HepG2 (cell line): ENCODE data around the gene FTL. TPM values are rescaled to one million over a fixed set of nuclear protein-coding genes. Genes with fewer than 3 reads are reported as not detected.
A peak's percentile ranks its signal among the peaks of the same experiment; 100 is the strongest.

ENCODE experiments used
- FOXK1 ChIP-seq: sonication (generic); formaldehyde crosslinking; IDR thresholded peaks from 2 replicates; pipeline ENCODE4 v1.4.0; 2020; ENCODE audit warnings: low read depth, missing genetic modification reagents, borderline replicate concordance
- KDM1A ChIP-seq: IDR thresholded peaks from 2 replicates; pipeline ENCODE4 v1.6.1; 2016; ENCODE audit warnings: missing compliant biosample characterization
- MAZ ChIP-seq, 2 experiments: sonication (generic) in 1 of 2; formaldehyde crosslinking in 1 of 2; IDR thresholded peaks; 2 replicates each; pipeline versions ENCODE4 v1.5.0 to v1.6.1; 2012 to 2020; ENCODE audit warnings: low read depth in 2 of 2, mild to moderate bottlenecking in 2 of 2, borderline replicate concordance in 1 of 2, improper control_type of control experiment in 1 of 2, low read length in 1 of 2, missing genetic modification reagents in 1 of 2, moderate library complexity in 1 of 2
- NCOA5 ChIP-seq: sonication (generic); formaldehyde crosslinking; IDR thresholded peaks from 2 replicates; pipeline ENCODE4 v1.4.0; 2020; ENCODE audit warnings: missing genetic modification reagents
- NKX3-1 ChIP-seq: sonication (generic); formaldehyde crosslinking; IDR thresholded peaks from 2 replicates; pipeline ENCODE4 v1.5.0; 2020; ENCODE audit warnings: missing genetic modification reagents
- TAF15 ChIP-seq: fragments of 200-400 bp; formaldehyde crosslinking; IDR thresholded peaks from one replicate; pipeline ENCODE4 v1.6.1; 2018; ENCODE audit warnings: mild to moderate bottlenecking, low read depth, low read length; ENCODE audit not compliant: poor library complexity, severe bottlenecking
- WIZ ChIP-seq: sonication (generic); formaldehyde crosslinking; IDR thresholded peaks from 2 replicates; pipeline ENCODE4 v1.5.1; 2020; ENCODE audit warnings: mild to moderate bottlenecking, missing genetic modification reagents
- ZNF274 ChIP-seq: sonication (generic); formaldehyde crosslinking; IDR thresholded peaks from 2 replicates; pipeline ENCODE4 v1.5.1; 2020; ENCODE audit warnings: mild to moderate bottlenecking, missing genetic modification reagents
- polyA plus RNA-seq, 8 experiments: library from polyadenylated mRNA; depleted of rRNA in 3 of 8; stranded (reverse) in 7 of 8; unstranded in 1 of 8; fragments of >200 nt; fragmentation: Illumina TruSeq in 4 of 8; extraction: Trizol in 4 of 8; gene quantifications; 2 replicates each; pipeline versions ENCODE4 v1.2.1 to v1.2.3, GENCODE V29; 2011 to 2016; ENCODE audit warnings: low read depth in 4 of 8, missing spikeins in 1 of 8, mixed read lengths in 1 of 8; ENCODE audit not compliant: insufficient read depth in 1 of 8
- total RNA-seq, 5 experiments: library from RNA; depleted of rRNA; stranded (reverse); fragments of >200 nt; fragmentation: Illumina TruSeq; extraction: Trizol; gene quantifications; 2 replicates each; pipeline ENCODE4 v1.2.3, GENCODE V29; 2016; ENCODE audit warnings: low read depth in 1 of 5
- TF ChIP-seq, protein P1 (sequence below): IDR thresholded peaks from 2 replicates; pipeline ENCODE4 v1.6.1; 2012; ENCODE audit warnings: low read length, improper control_type of control experiment
- TF ChIP-seq, protein P2 (sequence below): sonication (generic); formaldehyde crosslinking; IDR thresholded peaks from 2 replicates; pipeline ENCODE4 v1.9.0; 2021; ENCODE audit warnings: missing genetic modification reagents, mild to moderate bottlenecking, borderline replicate concordance
- TF ChIP-seq, protein P3 (sequence below): sonication (generic); formaldehyde crosslinking; IDR thresholded peaks from 2 replicates; pipeline ENCODE4 v1.4.0; 2020; ENCODE audit warnings: mild to moderate bottlenecking, missing genetic modification reagents
- TF ChIP-seq, protein P4 (sequence below): IDR thresholded peaks from 2 replicates; pipeline ENCODE4 v1.6.1; 2016; ENCODE audit warnings: control low read depth
- TF ChIP-seq, protein P5 (sequence below): sonication (generic); formaldehyde crosslinking; IDR thresholded peaks from 2 replicates; pipeline ENCODE4 v1.4.0; 2020; ENCODE audit warnings: missing genetic modification reagents
- TF ChIP-seq, protein P6 (sequence below): sonication (generic); formaldehyde crosslinking; IDR thresholded peaks from 2 replicates; pipeline ENCODE4 v1.4.0; 2020; ENCODE audit warnings: missing genetic modification reagents

FTL gene
- total and polyA plus RNA-seq, 2 of the 13 experiments (the other 11 are each of a cell fraction or from before 2014, with no cell fraction given), result 2,721 to 8,800 TPM

DNA sequence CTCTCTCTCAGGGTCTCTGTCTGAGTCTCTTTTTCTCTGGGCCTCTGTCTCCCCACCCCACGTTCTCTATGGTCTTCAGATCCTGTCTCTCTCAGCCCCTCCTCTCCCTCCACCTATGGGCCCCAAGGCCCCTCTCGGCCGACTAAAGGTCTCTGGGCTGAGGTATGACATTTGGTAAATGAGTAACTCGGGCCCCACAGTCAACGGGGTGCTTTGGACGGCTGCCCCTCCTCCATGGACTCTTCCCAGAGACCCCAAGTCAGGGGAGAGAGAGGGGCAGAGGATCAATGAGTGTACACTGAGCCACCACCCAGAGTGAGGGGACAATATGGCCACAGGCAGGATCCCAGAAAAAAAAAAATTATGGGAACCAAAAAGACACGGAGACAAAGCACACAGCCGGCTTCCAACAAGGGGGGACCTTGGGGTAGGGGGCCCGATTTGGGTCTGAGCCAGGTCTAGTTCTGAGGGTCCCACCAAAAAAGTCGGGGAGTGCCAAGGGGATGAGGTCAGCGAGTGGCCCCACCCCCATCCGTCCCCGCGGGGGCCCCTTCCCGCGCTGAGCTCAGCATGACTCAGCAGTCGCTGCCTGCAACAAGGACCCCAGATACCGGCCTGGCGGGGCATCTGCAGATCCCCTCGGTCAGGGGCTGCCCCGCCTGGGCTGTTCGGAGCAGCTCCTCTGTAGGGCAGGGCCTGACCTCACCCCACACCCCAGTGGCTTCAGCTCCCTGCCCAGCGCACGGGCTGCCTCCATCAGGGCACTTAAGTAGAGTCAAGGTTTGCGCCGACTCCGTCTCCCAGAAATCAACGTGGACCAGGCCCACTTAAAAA is 1.5 kb upstream of the FTL start (continued):
- TF ChIP-seq TAF15 (no peak), FOXK1 (CRISPR knock-in tag) (peak; percentile 69), NCOA5 (CRISPR knock-in tag) (no peak), ZNF274 (no peak), MAZ (IDR thresholded peaks at IDR 0.05; ENCODE audit: borderline replicate concordance, low read depth, low read length) (peak; percentile 84), MAZ (CRISPR knock-in tag; IDR thresholded peaks at IDR 0.05; ENCODE audit: low read depth) (peak; percentile 92), NKX3-1 (peak; percentile 23), WIZ (CRISPR knock-in tag) (peak; percentile 57; the same call in 1 of the 2 replicates), KDM1A (CRISPR knock-in tag) (no peak)
- TF ChIP-seq, protein P1, sequence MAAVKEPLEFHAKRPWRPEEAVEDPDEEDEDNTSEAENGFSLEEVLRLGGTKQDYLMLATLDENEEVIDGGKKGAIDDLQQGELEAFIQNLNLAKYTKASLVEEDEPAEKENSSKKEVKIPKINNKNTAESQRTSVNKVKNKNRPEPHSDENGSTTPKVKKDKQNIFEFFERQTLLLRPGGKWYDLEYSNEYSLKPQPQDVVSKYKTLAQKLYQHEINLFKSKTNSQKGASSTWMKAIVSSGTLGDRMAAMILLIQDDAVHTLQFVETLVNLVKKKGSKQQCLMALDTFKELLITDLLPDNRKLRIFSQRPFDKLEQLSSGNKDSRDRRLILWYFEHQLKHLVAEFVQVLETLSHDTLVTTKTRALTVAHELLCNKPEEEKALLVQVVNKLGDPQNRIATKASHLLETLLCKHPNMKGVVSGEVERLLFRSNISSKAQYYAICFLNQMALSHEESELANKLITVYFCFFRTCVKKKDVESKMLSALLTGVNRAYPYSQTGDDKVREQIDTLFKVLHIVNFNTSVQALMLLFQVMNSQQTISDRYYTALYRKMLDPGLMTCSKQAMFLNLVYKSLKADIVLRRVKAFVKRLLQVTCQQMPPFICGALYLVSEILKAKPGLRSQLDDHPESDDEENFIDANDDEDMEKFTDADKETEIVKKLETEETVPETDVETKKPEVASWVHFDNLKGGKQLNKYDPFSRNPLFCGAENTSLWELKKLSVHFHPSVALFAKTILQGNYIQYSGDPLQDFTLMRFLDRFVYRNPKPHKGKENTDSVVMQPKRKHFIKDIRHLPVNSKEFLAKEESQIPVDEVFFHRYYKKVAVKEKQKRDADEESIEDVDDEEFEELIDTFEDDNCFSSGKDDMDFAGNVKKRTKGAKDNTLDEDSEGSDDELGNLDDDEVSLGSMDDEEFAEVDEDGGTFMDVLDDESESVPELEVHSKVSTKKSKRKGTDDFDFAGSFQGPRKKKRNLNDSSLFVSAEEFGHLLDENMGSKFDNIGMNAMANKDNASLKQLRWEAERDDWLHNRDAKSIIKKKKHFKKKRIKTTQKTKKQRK, result no peak
- TF ChIP-seq, protein P2, sequence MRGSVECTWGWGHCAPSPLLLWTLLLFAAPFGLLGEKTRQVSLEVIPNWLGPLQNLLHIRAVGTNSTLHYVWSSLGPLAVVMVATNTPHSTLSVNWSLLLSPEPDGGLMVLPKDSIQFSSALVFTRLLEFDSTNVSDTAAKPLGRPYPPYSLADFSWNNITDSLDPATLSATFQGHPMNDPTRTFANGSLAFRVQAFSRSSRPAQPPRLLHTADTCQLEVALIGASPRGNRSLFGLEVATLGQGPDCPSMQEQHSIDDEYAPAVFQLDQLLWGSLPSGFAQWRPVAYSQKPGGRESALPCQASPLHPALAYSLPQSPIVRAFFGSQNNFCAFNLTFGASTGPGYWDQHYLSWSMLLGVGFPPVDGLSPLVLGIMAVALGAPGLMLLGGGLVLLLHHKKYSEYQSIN, result no peak
- TF ChIP-seq, protein P3, sequence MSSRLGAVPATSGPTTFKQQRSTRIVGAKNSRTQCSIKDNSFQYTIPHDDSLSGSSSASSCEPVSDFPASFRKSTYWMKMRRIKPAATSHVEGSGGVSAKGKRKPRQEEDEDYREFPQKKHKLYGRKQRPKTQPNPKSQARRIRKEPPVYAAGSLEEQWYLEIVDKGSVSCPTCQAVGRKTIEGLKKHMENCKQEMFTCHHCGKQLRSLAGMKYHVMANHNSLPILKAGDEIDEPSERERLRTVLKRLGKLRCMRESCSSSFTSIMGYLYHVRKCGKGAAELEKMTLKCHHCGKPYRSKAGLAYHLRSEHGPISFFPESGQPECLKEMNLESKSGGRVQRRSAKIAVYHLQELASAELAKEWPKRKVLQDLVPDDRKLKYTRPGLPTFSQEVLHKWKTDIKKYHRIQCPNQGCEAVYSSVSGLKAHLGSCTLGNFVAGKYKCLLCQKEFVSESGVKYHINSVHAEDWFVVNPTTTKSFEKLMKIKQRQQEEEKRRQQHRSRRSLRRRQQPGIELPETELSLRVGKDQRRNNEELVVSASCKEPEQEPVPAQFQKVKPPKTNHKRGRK (CRISPR knock-in tag), result no peak
- TF ChIP-seq, protein P4, sequence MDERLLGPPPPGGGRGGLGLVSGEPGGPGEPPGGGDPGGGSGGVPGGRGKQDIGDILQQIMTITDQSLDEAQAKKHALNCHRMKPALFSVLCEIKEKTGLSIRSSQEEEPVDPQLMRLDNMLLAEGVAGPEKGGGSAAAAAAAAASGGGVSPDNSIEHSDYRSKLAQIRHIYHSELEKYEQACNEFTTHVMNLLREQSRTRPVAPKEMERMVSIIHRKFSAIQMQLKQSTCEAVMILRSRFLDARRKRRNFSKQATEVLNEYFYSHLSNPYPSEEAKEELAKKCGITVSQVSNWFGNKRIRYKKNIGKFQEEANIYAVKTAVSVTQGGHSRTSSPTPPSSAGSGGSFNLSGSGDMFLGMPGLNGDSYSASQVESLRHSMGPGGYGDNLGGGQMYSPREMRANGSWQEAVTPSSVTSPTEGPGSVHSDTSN, result 0 out of 2 replicates have a peak, but pooled peaks have one; percentile 26
- TF ChIP-seq, protein P5, sequence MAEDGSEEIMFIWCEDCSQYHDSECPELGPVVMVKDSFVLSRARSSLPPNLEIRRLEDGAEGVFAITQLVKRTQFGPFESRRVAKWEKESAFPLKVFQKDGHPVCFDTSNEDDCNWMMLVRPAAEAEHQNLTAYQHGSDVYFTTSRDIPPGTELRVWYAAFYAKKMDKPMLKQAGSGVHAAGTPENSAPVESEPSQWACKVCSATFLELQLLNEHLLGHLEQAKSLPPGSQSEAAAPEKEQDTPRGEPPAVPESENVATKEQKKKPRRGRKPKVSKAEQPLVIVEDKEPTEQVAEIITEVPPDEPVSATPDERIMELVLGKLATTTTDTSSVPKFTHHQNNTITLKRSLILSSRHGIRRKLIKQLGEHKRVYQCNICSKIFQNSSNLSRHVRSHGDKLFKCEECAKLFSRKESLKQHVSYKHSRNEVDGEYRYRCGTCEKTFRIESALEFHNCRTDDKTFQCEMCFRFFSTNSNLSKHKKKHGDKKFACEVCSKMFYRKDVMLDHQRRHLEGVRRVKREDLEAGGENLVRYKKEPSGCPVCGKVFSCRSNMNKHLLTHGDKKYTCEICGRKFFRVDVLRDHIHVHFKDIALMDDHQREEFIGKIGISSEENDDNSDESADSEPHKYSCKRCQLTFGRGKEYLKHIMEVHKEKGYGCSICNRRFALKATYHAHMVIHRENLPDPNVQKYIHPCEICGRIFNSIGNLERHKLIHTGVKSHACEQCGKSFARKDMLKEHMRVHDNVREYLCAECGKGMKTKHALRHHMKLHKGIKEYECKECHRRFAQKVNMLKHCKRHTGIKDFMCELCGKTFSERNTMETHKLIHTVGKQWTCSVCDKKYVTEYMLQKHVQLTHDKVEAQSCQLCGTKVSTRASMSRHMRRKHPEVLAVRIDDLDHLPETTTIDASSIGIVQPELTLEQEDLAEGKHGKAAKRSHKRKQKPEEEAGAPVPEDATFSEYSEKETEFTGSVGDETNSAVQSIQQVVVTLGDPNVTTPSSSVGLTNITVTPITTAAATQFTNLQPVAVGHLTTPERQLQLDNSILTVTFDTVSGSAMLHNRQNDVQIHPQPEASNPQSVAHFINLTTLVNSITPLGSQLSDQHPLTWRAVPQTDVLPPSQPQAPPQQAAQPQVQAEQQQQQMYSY (CRISPR knock-in tag), result no peak
- TF ChIP-seq, protein P6, sequence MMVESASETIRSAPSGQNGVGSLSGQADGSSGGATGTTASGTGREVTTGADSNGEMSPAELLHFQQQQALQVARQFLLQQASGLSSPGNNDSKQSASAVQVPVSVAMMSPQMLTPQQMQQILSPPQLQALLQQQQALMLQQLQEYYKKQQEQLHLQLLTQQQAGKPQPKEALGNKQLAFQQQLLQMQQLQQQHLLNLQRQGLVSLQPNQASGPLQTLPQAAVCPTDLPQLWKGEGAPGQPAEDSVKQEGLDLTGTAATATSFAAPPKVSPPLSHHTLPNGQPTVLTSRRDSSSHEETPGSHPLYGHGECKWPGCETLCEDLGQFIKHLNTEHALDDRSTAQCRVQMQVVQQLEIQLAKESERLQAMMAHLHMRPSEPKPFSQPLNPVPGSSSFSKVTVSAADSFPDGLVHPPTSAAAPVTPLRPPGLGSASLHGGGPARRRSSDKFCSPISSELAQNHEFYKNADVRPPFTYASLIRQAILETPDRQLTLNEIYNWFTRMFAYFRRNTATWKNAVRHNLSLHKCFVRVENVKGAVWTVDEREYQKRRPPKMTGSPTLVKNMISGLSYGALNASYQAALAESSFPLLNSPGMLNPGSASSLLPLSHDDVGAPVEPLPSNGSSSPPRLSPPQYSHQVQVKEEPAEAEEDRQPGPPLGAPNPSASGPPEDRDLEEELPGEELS (CRISPR knock-in tag), result no peak
